GM19043 (cell line): ENCODE data around the gene TP53INP2.
"Not testable (repeated sequence)": the region's sequence is repeated elsewhere in the genome, so short reads cannot be mapped to it uniquely, and the experiment has no call there.

Experiments used
- ATAC-seq: cut with Tn5 transposase; IDR thresholded peaks from one replicate; pipeline ENCODE4 v1.9.1; 2021; ENCODE audit warnings: low read depth; ENCODE audit not compliant: unreplicated experiment

Gene TP53INP2

GRCh38 chr20:34720266-34720665 lies 16.1 kb downstream of the TP53INP2 start:
- ATAC-seq, result no peak

GRCh38 chr20:34722560-34722959 lies 18.4 kb downstream of the TP53INP2 start:
- not testable (repeated sequence) for ATAC-seq

DNA sequence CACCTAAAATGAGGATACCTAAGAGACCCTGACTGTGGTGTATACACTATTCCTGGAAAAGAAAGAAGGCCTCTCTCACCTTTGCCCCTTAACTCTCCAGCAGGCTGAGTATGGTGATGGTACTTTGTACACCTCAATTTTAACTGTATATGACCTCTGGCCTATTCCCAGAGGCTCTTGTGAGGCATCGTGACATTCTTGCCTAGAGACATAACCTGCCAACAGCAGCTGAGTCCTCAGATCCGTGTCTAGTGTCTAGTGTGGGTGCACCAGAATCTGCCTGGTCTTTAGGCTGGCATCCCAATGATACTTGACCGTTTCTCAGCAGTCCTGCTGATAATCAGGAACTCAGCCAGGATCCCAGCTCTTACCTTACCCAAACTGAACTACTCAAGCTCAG lies 20.0 kb downstream of the TP53INP2 start:
- no peak for ATAC-seq

GRCh38 chr20:34729416-34729815 lies 25.3 kb downstream of the TP53INP2 start:
- no peak for ATAC-seq

GRCh38 chr20:34732523-34732922 lies 28.4 kb downstream of the TP53INP2 start:
- no peak for ATAC-seq

- no peak for ATAC-seq
Measured at GRCh38 chr20:34736106-34736735, 32.1 kb downstream of the TP53INP2 start.

- no peak for ATAC-seq
Measured at GRCh38 chr20:34743039-34743438, 38.9 kb downstream of the TP53INP2 start.

DNA sequence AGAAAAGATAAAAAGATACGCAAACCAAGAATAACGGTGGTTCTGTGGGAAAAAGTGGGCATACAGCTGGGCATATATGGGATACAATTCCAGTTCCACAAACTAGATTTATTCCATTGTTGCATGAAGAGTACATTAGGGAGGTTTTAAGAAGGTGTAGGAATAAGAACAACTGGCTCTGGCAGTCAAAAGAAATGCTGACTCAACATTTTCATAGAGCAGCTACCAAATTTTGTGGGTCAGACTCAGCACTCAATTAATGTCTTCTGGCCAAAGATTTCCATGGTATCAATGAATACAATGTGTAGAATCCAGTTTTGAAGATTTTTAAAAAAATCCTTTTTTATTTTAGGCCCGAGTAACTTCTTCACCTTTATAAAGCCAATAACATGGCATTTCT lies 40.2 kb downstream of the TP53INP2 start:
- ATAC-seq, result no peak

- no peak for ATAC-seq
Measured at GRCh38 chr20:34744847-34745246, 40.7 kb downstream of the TP53INP2 start.

DNA sequence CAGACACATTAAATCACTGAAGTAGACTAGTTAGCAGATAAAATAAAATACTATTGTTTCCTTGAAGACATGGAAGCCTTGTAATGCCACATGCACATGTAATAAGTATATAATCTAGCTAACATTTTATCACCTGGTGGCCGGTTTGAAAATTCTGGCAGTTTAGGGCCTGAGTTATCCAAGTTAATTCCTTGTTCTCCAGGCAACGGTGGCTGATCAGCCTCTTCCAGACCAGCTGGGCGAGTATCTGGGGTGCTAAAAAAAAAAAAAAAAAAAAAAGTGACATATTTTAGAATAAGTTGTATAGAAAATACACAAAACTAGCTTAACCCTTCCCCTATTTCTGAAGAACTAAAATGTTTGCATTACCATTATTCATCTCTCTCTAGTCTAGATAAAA lies 42.5 kb downstream of the TP53INP2 start:
- no peak for ATAC-seq

- no peak for ATAC-seq
Measured at GRCh38 chr20:34747479-34747878, 43.3 kb downstream of the TP53INP2 start.

GRCh38 chr20:34748709-34749108 lies 44.6 kb downstream of the TP53INP2 start:
- ATAC-seq, result no peak

DNA sequence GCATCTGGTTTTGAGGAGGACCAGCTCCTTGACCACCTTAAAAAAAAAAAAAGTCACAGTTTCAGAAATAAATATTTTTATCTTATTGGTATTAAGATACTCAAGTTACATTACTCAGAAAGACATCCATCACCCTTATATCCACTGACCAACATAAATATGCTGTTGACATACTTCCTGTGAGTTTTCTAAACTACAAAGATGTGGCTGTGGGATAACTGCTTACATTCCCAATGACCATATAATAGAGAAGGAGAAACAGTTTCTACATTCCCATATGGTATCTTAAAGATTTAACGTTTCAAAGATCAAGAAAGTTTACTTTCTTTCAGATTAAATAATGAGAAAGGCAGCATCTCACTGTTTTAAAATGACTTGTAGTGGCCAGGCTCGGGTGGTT lies 46.3 kb downstream of the TP53INP2 start:
- no peak for ATAC-seq

DNA sequence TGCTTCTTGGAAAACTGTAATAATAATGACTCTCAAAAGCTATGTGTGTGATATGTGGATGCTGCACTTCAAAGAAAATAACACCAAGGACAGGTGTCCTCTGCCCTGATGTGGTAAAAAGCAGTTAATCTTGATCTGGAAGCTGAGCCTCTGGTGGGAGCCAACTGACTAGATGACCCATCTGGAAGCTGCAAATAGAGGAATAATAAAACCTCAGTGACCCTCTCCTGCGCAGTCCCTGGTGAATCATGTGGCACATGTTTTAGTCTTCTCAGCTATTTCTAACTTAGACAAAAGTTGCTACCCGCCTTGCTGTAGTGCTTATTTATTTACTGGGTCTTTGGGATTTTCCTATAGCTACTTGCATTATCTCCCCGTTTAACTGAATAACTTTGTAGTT lies 47.3 kb downstream of the TP53INP2 start:
- ATAC-seq, result no peak

DNA sequence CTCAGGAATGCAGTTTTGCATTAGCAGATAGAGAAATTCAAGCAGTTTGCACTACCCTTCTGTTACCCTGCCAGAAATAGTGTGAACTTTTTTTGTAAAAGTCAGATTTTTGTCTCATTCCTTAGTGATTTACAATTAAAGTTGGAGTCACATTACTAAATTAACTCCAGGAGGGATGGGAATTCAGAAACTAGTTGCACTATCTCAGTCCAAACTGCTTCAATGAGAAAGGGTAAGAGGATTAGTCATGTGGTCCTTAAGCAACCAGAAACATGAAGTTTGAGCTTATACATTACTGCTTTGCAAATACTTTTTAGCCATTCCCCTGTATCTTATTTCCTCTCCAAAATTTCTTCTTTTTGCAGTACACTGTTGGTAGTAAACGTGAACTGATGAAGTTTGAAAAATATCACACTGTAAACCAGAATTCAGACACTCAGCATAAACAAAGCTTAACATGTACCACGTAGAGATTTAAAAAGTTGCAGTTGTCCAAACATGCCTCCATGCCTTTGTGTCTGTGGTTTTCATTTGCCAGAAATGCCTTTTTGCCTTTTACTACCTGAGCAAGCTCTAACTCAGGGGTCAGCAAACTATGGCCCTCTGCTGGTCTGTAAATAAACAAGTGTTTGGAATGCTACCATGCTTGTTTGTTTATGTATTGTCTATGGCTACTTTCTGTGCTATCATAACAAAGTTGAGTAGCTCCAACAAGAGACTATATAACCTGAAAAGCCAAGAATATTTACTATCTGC lies 49.7 kb downstream of the TP53INP2 start:
- no peak for ATAC-seq

GRCh38 chr20:34754611-34755010 lies 50.5 kb downstream of the TP53INP2 start:
- no peak for ATAC-seq

DNA sequence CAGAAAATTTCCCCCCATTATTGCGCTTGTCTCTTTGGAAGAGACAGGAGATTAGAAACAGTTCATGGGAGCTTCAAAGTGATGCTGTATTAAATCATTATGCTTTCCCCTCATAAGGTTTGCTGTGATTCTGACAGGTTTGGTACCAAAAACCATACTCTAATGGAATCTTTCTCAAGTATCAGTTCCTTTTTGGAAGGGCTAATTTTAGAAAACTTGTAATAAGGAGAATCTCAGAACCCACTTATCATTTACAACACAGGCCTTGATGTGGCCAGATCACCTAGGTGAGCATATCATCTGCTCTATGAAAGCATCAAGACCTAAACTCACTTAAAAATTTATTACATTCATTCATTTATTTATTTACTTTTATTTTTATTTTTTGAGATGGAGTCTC lies 51.2 kb downstream of the TP53INP2 start:
- no peak for ATAC-seq

GRCh38 chr20:34762031-34762555 lies 57.9 kb downstream of the TP53INP2 start:
- ATAC-seq, result no peak
